Stimulated activated CD4-positive, alpha-beta T cell treated with anti-CD3 and anti-CD28 coated beads, Interleukin-12 subunit alpha, Interleukin-12 subunit beta, amount 100 ng/mL, for 4 hours (primary cell): ENCODE data around the gene ARPC2.
A peak's percentile ranks its signal among the peaks of the same experiment; 100 is the strongest.
"Not testable (repeated sequence)": the region's sequence is repeated elsewhere in the genome, so short reads cannot be mapped to it uniquely, and the experiment has no call there.

Source experiments
- DNase-seq: peaks from one replicate; pipeline ENCODE4 v3.0.0-alpha.2; 2020

The ARPC2 gene

DNA sequence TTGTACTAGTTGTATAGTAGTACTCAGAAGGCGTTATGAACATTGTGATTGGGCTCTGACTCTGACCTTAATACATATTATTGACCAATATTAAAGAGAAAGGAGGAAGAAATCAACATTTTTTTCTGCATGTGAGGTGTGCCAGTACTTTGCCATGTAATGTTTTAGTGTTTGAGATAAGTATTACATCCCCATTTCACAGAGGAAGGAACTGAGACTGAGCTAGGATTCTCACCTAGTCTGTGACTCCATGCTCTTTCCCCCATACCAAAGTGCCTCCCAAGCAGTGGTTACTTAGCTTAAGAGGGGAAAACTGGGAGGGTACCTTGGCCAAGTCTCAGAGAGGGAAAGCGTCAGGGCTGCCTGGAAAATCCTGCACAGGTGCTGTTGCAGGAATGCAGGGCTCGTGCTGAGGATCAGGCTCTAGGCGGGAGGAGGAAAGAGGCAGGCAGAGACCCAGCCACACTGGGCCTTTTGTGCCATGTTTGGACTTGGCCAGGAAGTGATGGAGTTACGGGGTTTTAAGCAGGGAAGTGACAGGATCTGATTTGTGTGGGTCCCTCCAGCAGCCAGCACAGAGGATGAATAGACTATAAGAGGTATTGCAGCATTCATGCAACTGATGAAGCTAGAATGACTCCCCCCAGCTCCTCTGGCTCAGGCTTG, 55.0 kb downstream of the ARPC2 start:
- DNase-seq = no peak

DNA sequence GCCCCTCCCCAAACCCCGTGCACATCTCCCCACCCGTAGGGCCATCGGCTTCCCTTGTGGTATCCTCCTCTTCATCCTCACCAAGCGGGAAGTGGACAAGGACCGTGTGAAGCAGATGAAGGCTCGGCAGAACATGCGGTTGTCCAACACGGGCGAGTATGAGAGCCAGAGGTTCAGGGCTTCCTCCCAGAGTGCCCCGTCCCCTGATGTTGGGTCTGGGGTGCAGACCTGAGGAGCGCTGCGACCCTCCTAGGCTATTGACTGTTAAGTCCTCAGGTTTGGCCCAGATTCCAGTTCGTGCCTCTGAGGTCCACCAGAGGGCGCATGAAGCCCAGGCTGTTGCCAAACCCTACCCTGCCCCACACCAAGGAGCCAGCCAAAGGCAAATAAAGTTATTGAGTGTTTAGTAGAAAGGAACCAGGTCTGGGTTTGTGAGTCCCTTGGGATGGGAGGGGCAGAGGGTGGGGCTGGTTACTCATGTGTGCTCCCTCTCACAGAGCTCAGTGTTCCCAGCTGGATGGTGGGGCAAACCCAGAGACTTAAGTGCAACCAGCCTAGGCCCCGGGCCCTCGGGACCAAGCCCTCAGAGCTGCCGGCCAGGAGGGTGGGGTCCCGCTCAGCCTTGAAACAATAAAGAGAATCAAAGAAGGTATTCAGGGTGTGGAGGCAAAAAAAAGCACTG, 55.7 kb downstream of the ARPC2 start:
- DNase-seq = peak; percentile 72

- DNase-seq = not testable (repeated sequence)
Measured at GRCh38 chr2:218273214-218273907, 56.4 kb downstream of the ARPC2 start.

DNA sequence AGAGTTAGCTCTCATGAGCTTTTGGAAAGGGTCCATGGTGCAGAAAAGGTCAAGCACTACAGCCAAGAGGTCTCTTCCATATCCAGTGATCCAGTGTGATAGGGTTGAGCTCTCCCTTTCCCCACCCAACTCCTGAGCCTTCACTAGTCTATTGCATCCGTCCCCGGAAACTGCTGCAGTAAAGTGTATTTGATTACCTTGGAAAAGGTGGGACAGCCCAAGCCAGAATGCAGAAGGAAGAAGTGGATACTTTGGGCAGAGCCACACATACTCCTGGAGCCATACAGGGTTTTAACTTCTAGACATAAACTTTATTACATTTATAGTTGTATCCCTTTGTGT, 56.9 kb downstream of the ARPC2 start:
- no peak for DNase-seq

GRCh38 chr2:218274586-218274985, 57.6 kb downstream of the ARPC2 start:
- DNase-seq = no peak

GRCh38 chr2:218275371-218276072, 58.5 kb downstream of the ARPC2 start:
- DNase-seq = no peak

- DNase-seq = no peak
Measured at GRCh38 chr2:218276986-218277755, 60.2 kb downstream of the ARPC2 start.

DNA sequence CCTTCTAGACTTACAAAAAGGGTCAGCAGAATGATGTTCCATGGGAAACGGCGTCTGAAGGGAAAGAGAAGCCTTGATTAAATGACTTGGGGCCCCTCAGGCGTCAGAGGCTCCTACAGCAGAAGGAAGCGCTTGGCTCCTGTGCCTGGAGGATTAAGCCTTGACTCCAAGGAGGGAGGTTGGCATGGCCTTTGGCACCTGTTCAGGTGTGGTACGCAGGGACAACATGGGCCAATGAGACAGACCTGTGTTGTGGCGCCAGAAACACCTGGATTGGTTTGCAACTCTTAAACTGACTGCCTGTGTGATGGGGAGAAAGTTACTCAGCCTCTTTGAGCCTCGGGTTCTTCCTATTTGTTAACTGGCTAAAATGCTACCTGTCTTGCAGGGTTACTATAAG, 60.9 kb downstream of the ARPC2 start:
- no peak for DNase-seq

- DNase-seq = no peak
Measured at GRCh38 chr2:218278531-218279360, 61.8 kb downstream of the ARPC2 start.

GRCh38 chr2:218280260-218280870, 63.4 kb downstream of the ARPC2 start:
- no peak for DNase-seq

GRCh38 chr2:218281449-218281848, 64.5 kb downstream of the ARPC2 start:
- no peak for DNase-seq

GRCh38 chr2:218282173-218282991, 65.4 kb downstream of the ARPC2 start:
- no peak for DNase-seq

DNA sequence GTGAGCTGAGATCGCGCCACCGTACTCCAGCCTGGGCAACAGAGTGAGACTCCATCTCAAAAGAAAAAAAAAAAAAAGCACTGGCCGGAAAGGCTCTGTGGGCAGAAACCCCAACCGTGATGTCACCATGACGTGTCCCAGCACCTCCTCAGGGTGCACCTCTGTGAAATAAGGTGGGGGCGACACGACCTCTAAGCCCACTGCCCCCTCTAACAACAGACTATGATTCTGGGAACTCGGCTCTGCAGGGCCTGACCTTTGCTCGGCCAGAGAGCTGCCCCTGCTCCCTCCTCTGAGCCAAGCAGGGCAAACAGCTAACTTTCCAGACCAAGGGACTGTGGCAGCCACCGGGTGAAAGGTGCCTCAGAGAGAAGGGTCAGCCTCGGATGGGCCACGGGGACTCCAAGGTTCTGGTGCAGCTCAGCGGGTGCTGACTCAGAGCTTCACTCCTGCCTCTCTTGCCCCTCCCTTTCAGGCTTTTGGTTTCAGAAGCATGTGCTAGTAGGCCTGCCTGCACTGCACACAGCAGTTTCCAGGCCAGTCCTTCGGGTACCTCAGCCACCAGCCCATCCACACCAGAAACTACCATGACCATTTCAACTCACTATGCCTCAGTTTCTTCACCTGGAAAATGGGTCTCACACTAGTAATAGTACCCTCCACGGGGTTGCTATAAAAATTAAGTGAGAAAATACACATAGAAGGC, 67.3 kb downstream of the ARPC2 start:
- DNase-seq = peak; percentile 47

DNA sequence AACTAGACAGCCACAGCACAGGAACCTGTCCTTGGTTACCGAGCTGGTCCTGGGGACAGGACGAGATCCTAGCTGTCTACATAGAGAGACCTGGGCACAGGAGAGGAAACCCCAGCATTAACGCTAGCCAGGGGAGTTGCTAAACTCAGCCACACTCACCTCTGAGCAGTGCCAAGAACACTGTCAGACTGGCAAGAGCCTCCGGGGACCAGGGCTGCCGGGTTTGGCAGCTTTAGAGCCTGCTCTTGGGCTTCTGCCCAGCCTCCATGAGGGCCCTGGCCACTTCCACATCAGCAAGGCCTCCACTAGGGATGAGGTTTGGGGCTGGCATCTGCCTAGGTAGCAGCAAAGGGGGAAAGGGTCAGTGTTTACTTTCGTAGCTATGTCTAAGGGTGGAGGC, 68.6 kb downstream of the ARPC2 start:
- no peak for DNase-seq

GRCh38 chr2:218286570-218287459, 69.8 kb downstream of the ARPC2 start:
- DNase-seq = peak; percentile 62

GRCh38 chr2:218289639-218290315, 72.8 kb downstream of the ARPC2 start:
- DNase-seq = no peak

DNA sequence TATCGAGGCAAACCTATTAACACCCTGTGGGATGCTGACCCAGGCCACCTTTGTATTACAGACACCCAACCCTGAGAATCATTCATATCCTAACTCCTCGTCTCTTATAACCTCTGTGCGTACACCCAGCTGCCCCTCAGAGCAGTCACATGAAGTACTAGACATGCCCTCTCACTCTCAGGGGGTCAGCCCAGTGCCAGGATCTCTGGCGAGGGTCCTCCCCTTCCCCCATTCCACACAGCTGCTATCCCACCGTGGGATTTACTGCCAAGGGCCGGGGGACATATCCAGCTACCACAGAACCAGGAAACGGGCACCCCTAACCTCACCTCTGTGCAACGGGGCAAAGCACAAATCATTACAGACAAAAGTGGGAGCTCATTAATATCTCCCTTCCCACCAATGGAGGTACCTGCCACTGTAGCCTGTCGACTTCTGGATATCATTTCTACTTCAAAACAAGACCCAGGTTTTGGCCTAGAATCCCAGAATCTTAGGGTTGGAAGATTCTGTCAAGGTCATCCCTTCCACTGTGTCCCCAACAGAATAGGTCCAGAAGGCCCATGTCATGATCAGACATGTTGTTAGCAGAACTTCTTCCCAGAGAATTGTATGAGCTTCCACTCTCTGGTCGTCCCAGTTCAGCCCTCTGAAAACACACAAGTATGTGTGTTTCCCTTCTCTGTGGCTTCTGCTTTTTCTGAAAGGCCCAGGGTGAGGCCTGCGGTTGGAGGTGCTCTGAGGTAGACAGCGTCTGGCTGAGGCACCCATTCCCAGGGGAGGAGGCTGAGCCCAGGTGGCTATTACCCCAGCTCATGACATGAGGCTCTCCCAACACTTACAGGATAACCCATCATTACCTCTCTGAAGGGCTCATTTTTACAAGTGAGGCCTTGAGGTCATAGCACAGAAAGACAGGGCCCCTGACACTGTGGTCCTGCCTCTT, 73.6 kb downstream of the ARPC2 start:
- DNase-seq = no peak
